ENCODE results near the gene MAP2K5.

GRCh38 chr15:67775998-67776397, 233.5 kb downstream of the MAP2K5 start:
- TF ChIP-seq POLR2A (IDR thresholded peaks at IDR 0.05): no peak
- TF ChIP-seq CTCF (IDR thresholded peaks at IDR 0.05): no peak

All from uterus (tissue), 2 donors.